ENCODE results near the gene HCLS1. TPM values are rescaled to one million over a fixed set of nuclear protein-coding genes. Genes with fewer than 3 reads are reported as not detected.
"Not testable (repeated sequence)": the region's sequence is repeated elsewhere in the genome, so short reads cannot be mapped to it uniquely, and the experiment has no call there.

HCLS1 gene
- total and polyA plus RNA-seq, 2 donors, result 128 to 171 TPM

DNA sequence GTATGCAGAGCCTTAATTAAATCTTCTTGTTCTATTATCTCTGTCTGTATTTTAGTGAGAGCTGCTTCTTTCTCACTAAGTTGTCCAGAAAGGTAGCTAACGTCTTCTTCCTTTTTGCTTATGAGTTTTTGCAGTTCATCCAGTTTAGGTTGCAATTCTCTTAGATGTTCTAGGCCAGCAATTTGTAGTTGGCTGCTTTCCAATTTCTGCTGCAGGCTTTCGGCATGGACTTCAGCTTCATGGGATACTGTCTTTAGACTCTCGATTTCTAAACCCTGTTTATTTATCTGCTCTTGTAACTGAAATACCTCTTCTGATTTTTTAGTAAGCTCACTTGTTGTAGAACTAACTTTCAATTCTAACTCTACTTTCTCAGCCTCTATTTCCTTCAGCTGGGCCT is 35.5 kb upstream of the HCLS1 start:
- DNase-seq (ENCODE audit: low read depth in 6 of 9, low spot score in 9 of 9), result no peak
- Histone ChIP-seq H3K36me3 (ENCODE audit: control insufficient read depth in 2 of 2, insufficient read depth in 2 of 2, low read length in 1 of 2) (peaks cover 21 to 34% of the 10 kb centered on the region in 2 donors), H3K27me3 (ENCODE audit: control insufficient read depth in 2 of 2, insufficient read depth in 1 of 2, low read length in 1 of 2) (no peaks in the 10 kb centered on the region), H3K4me3 (ENCODE audit: low read length in 2 of 2) (no peak overlapping the region), H3K27ac (ENCODE audit: low read depth in 1 of 2, low read length in 1 of 2) (no peak overlapping the region), H3K4me1 (ENCODE audit: control insufficient read depth in 2 of 2, insufficient read depth in 2 of 2, low read length in 2 of 2) (no peaks in the 10 kb centered on the region), H3K9me3 (ENCODE audit: control insufficient read depth in 2 of 2, insufficient read depth in 1 of 2, low read length in 1 of 2) (no peaks in the 10 kb centered on the region)
- WGBS, result 93% methylated on average over 3 of the region's 3 CpGs

DNA sequence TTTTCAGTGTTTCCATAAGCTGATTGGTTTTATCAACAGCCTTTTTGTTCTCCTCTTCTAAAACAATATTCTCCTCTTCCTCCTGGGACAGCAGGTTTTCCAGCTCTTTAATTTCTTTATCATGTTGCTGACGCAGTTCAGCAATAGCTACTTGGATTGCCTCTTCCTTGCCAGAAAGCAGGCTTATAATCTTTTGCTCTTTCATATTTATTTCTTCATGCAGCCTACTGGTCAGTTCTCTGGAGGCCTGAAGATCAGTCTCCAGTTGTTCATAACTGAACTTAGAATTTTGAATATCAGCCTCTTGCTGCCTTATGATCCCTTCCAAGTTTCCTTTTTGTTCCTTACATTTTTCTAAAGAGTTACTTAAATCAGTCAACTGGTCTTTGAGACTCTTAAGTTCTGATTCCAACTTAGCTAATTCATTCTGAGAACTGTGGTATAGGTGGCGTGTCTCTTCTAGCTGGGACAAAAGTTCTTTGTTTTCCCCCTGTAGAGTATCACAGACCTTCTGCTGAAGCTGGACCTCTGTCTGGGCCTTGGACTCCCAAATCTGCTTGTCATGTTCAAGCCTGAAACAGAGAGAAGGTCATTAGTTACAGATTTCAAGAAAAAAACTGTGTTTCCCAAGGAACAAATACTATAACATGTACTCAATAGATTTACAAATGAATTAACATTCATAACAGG is 31.5 kb upstream of the HCLS1 start:
- peaks cover 14 to 28% of the 10 kb centered on the region in 2 donors for H3K36me3 ChIP-seq (ENCODE audit: control insufficient read depth in 2 of 2, insufficient read depth in 2 of 2, low read length in 1 of 2)
- WGBS, result 97% methylated on average over 2 of the region's 2 CpGs

DNA sequence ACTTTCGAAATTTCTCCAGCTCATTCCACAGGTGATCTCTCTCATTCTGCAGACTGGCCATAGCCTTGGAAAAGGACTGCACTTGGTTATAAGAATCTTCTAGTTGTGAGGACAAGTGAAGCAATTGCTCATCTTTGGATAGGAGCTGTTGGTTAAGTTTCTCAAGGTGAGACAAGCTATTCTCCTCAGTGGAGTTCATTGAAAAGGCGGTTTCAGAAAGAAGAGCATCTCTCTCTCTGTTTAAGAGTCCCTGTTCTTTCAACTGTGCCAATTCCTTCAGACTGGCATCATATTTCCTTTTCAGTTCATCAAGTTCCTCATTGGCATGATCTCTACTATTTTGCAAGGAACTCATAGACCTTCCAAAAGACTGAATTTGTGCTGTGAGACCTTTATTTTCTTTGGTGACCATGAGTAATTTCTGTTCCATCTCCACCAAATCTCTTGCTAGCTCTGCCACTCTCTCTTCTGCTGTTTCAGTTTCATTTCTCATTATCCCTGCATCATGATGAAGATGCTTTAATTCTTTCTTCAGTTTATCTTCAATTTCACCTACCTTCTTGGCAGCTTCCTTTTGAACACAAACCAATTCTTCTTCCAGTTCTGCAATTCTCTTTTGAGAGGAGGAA is 30.2 kb upstream of the HCLS1 start:
- H3K27ac ChIP-seq (ENCODE audit: low read depth in 1 of 2, low read length in 1 of 2), result no peak overlapping the region
- H3K36me3 ChIP-seq (ENCODE audit: control insufficient read depth in 2 of 2, insufficient read depth in 2 of 2, low read length in 1 of 2), result peaks cover 14 to 28% of the 10 kb centered on the region in 2 donors

More for the DNA sequence above, 31.5 kb upstream of the HCLS1 start:
- no peak overlapping the region for H3K4me3 ChIP-seq (ENCODE audit: low read length in 2 of 2)
- H3K9me3 ChIP-seq (ENCODE audit: control insufficient read depth in 2 of 2, insufficient read depth in 1 of 2, low read length in 1 of 2), result no peaks in the 10 kb centered on the region
- H3K4me1 ChIP-seq (ENCODE audit: control insufficient read depth in 2 of 2, insufficient read depth in 2 of 2, low read length in 2 of 2), result no peaks in the 10 kb centered on the region
- no peaks in the 10 kb centered on the region for H3K27me3 ChIP-seq (ENCODE audit: control insufficient read depth in 2 of 2, insufficient read depth in 1 of 2, low read length in 1 of 2)
- DNase-seq (ENCODE audit: low read depth in 6 of 9, low spot score in 9 of 9), result no peak
- H3K27ac ChIP-seq (ENCODE audit: low read depth in 1 of 2, low read length in 1 of 2), result no peak overlapping the region

GRCh38 chr3:121688747-121689146 is 28.0 kb upstream of the HCLS1 start:
- peaks cover 10 to 25% of the 10 kb centered on the region in 2 donors for H3K36me3 ChIP-seq (ENCODE audit: control insufficient read depth in 2 of 2, insufficient read depth in 2 of 2, low read length in 1 of 2)
- H3K27me3 ChIP-seq (ENCODE audit: control insufficient read depth in 2 of 2, insufficient read depth in 1 of 2, low read length in 1 of 2); DNase-seq (ENCODE audit: low read depth in 6 of 9, low spot score in 9 of 9); H3K4me1 ChIP-seq (ENCODE audit: control insufficient read depth in 2 of 2, insufficient read depth in 2 of 2, low read length in 2 of 2); H3K4me3 ChIP-seq (ENCODE audit: low read length in 2 of 2); H3K9me3 ChIP-seq (ENCODE audit: control insufficient read depth in 2 of 2, insufficient read depth in 1 of 2, low read length in 1 of 2); H3K27ac ChIP-seq (ENCODE audit: low read depth in 1 of 2, low read length in 1 of 2): not testable (repeated sequence)
- WGBS, result 98% methylated on average over 31 of the region's 31 CpGs

More for the DNA sequence above, 30.2 kb upstream of the HCLS1 start:
- Histone ChIP-seq H3K9me3 (ENCODE audit: control insufficient read depth in 2 of 2, insufficient read depth in 1 of 2, low read length in 1 of 2) (no peaks in the 10 kb centered on the region), H3K4me3 (ENCODE audit: low read length in 2 of 2) (no peak overlapping the region), H3K27me3 (ENCODE audit: control insufficient read depth in 2 of 2, insufficient read depth in 1 of 2, low read length in 1 of 2) (no peaks in the 10 kb centered on the region), H3K4me1 (ENCODE audit: control insufficient read depth in 2 of 2, insufficient read depth in 2 of 2, low read length in 2 of 2) (no peaks in the 10 kb centered on the region)
- 95% methylated on average over 2 of the region's 2 CpGs for WGBS
- peak in 1 of 9 donors; percentile 4 for DNase-seq (ENCODE audit: low read depth in 6 of 9, low spot score in 9 of 9)

GRCh38 chr3:121681792-121682191 is 21.1 kb upstream of the HCLS1 start:
- Histone ChIP-seq H3K4me1 (ENCODE audit: control insufficient read depth in 2 of 2, insufficient read depth in 2 of 2, low read length in 2 of 2) (no peaks in the 10 kb centered on the region), H3K27ac (ENCODE audit: low read depth in 1 of 2, low read length in 1 of 2) (no peak overlapping the region), H3K9me3 (ENCODE audit: control insufficient read depth in 2 of 2, insufficient read depth in 1 of 2, low read length in 1 of 2) (no peaks in the 10 kb centered on the region), H3K36me3 (ENCODE audit: control insufficient read depth in 2 of 2, insufficient read depth in 2 of 2, low read length in 1 of 2) (peaks cover 15 to 21% of the 10 kb centered on the region in 2 donors), H3K27me3 (ENCODE audit: control insufficient read depth in 2 of 2, insufficient read depth in 1 of 2, low read length in 1 of 2) (no peaks in the 10 kb centered on the region), H3K4me3 (ENCODE audit: low read length in 2 of 2) (no peak overlapping the region)
- 97% methylated on average over 1 of the region's 1 CpG for WGBS
- DNase-seq (ENCODE audit: low read depth in 6 of 9, low spot score in 9 of 9), result no peak

DNA sequence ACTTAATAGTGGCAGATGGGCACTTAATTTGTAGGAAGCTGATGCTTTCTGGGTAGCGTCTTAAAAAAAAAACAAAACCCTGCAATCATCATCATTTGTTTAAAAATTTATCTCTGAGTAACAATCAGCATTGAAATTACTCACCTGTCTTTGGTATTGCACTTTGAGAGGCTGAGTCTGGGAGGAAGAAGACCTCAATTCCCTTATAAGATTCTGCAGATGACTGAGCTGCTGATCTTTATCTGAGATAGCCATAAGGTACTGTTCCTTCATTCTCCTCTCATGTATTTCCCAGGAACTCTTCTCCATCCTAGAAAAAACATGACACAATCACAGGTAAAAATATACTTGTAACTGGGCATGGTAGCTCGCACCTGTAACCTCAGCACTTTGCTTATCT is 16.4 kb upstream of the HCLS1 start:
- no peak for DNase-seq (ENCODE audit: low read depth in 6 of 9, low spot score in 9 of 9)
- Histone ChIP-seq H3K4me1 (ENCODE audit: control insufficient read depth in 2 of 2, insufficient read depth in 2 of 2, low read length in 2 of 2) (no peaks in the 10 kb centered on the region), H3K36me3 (ENCODE audit: control insufficient read depth in 2 of 2, insufficient read depth in 2 of 2, low read length in 1 of 2) (peaks cover 24 to 44% of the 10 kb centered on the region in 2 donors), H3K9me3 (ENCODE audit: control insufficient read depth in 2 of 2, insufficient read depth in 1 of 2, low read length in 1 of 2) (no peaks in the 10 kb centered on the region), H3K27ac (ENCODE audit: low read depth in 1 of 2, low read length in 1 of 2) (no peak overlapping the region), H3K27me3 (ENCODE audit: control insufficient read depth in 2 of 2, insufficient read depth in 1 of 2, low read length in 1 of 2) (no peaks in the 10 kb centered on the region), H3K4me3 (ENCODE audit: low read length in 2 of 2) (no peak overlapping the region)
- WGBS, result 96% methylated on average over 2 of the region's 2 CpGs

GRCh38 chr3:121670676-121671075 is 10.0 kb upstream of the HCLS1 start:
- H3K36me3 ChIP-seq (ENCODE audit: control insufficient read depth in 2 of 2, insufficient read depth in 2 of 2, low read length in 1 of 2), result peaks cover 17 to 63% of the 10 kb centered on the region in 2 donors
- no peak overlapping the region for H3K27ac ChIP-seq (ENCODE audit: low read depth in 1 of 2, low read length in 1 of 2)
- no peaks in the 10 kb centered on the region for H3K27me3 ChIP-seq (ENCODE audit: control insufficient read depth in 2 of 2, insufficient read depth in 1 of 2, low read length in 1 of 2)
- H3K4me1 ChIP-seq (ENCODE audit: control insufficient read depth in 2 of 2, insufficient read depth in 2 of 2, low read length in 2 of 2), result no peaks in the 10 kb centered on the region
- DNase-seq (ENCODE audit: low read depth in 6 of 9, low spot score in 9 of 9), result no peak
- H3K9me3 ChIP-seq (ENCODE audit: control insufficient read depth in 2 of 2, insufficient read depth in 1 of 2, low read length in 1 of 2), result no peaks in the 10 kb centered on the region
- H3K4me3 ChIP-seq (ENCODE audit: low read length in 2 of 2), result no peak overlapping the region

- Histone ChIP-seq H3K9me3 (ENCODE audit: control insufficient read depth in 2 of 2, insufficient read depth in 1 of 2, low read length in 1 of 2) (no peaks in the 10 kb centered on the region), H3K4me3 (ENCODE audit: low read length in 2 of 2) (no peak overlapping the region), H3K4me1 (ENCODE audit: control insufficient read depth in 2 of 2, insufficient read depth in 2 of 2, low read length in 2 of 2) (no peaks in the 10 kb centered on the region), H3K27ac (ENCODE audit: low read depth in 1 of 2, low read length in 1 of 2) (no peak overlapping the region), H3K36me3 (ENCODE audit: control insufficient read depth in 2 of 2, insufficient read depth in 2 of 2, low read length in 1 of 2) (peaks cover 32 to 79% of the 10 kb centered on the region in 2 donors), H3K27me3 (ENCODE audit: control insufficient read depth in 2 of 2, insufficient read depth in 1 of 2, low read length in 1 of 2) (no peaks in the 10 kb centered on the region)
- 97% methylated on average over 4 of the region's 4 CpGs for WGBS
- no peak for DNase-seq (ENCODE audit: low read depth in 6 of 9, low spot score in 9 of 9)
Measured at GRCh38 chr3:121667333-121667732, 6.6 kb upstream of the HCLS1 start.

DNA sequence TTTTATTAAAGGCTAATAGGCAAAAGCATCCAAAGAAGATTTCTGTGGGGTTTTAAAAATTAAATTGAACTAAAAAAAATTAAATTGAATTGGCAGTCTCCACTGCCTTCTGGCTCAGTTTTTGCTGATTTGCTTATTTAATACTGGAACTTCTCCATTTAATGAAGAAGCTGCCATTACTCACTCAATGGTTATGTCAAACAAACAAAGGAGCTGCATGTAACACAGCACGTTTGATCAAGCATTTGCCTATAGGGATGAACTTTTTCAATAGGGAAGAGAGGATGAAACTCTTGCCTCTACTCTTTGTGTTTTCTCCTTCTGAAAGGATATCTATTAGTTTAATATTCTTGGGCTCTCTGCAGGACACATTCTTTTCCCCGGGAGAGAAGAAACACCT is 4.8 kb upstream of the HCLS1 start:
- DNase-seq (ENCODE audit: low read depth in 6 of 9, low spot score in 9 of 9), result no peak
- H3K9me3 ChIP-seq (ENCODE audit: control insufficient read depth in 2 of 2, insufficient read depth in 1 of 2, low read length in 1 of 2), result no peaks in the 10 kb centered on the region
- peaks cover 0 to 4% of the 10 kb centered on the region in 2 donors for H3K4me1 ChIP-seq (ENCODE audit: control insufficient read depth in 2 of 2, insufficient read depth in 2 of 2, low read length in 2 of 2)
- no peaks in the 10 kb centered on the region for H3K27me3 ChIP-seq (ENCODE audit: control insufficient read depth in 2 of 2, insufficient read depth in 1 of 2, low read length in 1 of 2)
- H3K36me3 ChIP-seq (ENCODE audit: control insufficient read depth in 2 of 2, insufficient read depth in 2 of 2, low read length in 1 of 2), result peaks cover 32 to 68% of the 10 kb centered on the region in 2 donors
- no peak overlapping the region for H3K4me3 ChIP-seq (ENCODE audit: low read length in 2 of 2)
- 94% methylated on average over 2 of the region's 2 CpGs for WGBS
- no peak overlapping the region for H3K27ac ChIP-seq (ENCODE audit: low read depth in 1 of 2, low read length in 1 of 2)
